GM12874 (cell line): ENCODE data around the gene LRRC43.

ENCODE experiments used
- CTCF ChIP-seq: IDR thresholded peaks from 2 replicates; pipeline ENCODE4 v1.5.1; 2011; ENCODE audit warnings: low read depth, mild to moderate bottlenecking, control low read depth, low read length, moderate library complexity; ENCODE audit not compliant: insufficient read depth

Gene LRRC43

GRCh38 chr12:122182887-122183587 lies at the start of gene LRRC43:
TSS of gene LRRC43 (plus strand) at chr12:122183123. CDS start at chr12:122183145, 22 bp downstream.
- TF ChIP-seq CTCF: no peak

- no peak for TF ChIP-seq CTCF
Observed at GRCh38 chr12:122133192-122133950, 49.6 kb upstream of the LRRC43 start.

GRCh38 chr12:122135437-122136031 lies 47.4 kb upstream of the LRRC43 start:
- no peak for TF ChIP-seq CTCF

GRCh38 chr12:122137229-122137628 lies 45.7 kb upstream of the LRRC43 start:
- TF ChIP-seq CTCF: 0 out of 2 replicates have a peak, but pooled peaks have one; percentile 18

- no peak for TF ChIP-seq CTCF
Observed at GRCh38 chr12:122137681-122138080, 45.2 kb upstream of the LRRC43 start.

GRCh38 chr12:122138181-122138580 lies 44.7 kb upstream of the LRRC43 start:
- TF ChIP-seq CTCF: no peak

- no peak for TF ChIP-seq CTCF
Observed at GRCh38 chr12:122138616-122139015, 44.3 kb upstream of the LRRC43 start.
